HG03378 (cell line): ENCODE results near the gene VAMP4.
"Not testable (repeated sequence)": the region's sequence is repeated elsewhere in the genome, so short reads cannot be mapped to it uniquely, and the experiment has no call there.

Source experiments
- ATAC-seq: cut with Tn5 transposase; IDR thresholded peaks from one replicate; pipeline ENCODE4 v1.9.1; 2021; ENCODE audit warnings: mild to moderate bottlenecking, moderate library complexity; ENCODE audit not compliant: unreplicated experiment

Gene VAMP4

GRCh38 chr1:171707583-171707982 is 34.3 kb downstream of the VAMP4 start:
- ATAC-seq = no peak

- ATAC-seq = no peak
Measured at GRCh38 chr1:171702598-171702997, 39.3 kb downstream of the VAMP4 start.

GRCh38 chr1:171699531-171699930 is 42.3 kb downstream of the VAMP4 start:
- no peak for ATAC-seq

- not testable (repeated sequence) for ATAC-seq
Measured at GRCh38 chr1:171695772-171696171, 46.1 kb downstream of the VAMP4 start.

GRCh38 chr1:171693541-171693940 is 48.3 kb downstream of the VAMP4 start:
- not testable (repeated sequence) for ATAC-seq

GRCh38 chr1:171683870-171684269 is 58.0 kb downstream of the VAMP4 start:
- ATAC-seq = no peak

DNA sequence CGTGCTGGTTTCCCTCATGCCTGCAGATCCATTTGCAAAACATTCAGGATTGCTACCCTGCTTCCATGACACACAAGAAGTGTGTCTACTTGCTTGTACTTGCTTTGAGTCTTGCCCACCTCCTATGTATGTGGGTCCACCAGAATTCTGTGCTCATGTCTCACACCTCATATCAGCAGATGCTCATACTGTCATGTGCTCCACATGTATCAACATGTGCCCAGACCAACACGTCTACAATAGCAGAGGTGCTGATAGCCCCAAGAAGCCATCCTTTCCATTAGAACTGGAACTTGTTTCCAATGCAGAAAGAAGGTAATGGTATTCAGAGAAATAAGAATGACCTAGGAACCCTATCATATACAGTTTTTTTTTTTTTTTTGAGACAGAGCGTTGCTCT is 61.5 kb downstream of the VAMP4 start:
- ATAC-seq = no peak

DNA sequence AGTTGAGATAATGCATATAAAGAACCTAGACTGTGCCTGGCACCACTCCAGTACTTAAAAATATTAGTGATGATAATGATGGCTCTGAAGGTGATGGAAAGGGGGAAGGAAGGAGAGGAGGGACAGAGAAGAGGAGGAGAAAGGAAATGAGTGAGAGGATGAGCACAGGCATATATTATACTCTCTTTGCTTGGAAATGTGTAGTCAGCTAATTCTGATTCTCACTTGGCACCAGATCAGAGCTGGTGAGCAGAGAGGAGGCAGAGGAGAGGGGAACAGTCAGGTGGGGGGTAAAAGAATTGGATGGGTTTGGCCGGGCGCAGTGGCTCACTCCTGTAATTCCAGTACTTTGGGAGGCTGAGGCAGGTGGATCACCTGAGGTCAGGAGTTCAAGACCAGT is 65.0 kb downstream of the VAMP4 start:
- ATAC-seq = no peak

- ATAC-seq = no peak
Measured at GRCh38 chr1:171674431-171675405, 67.1 kb downstream of the VAMP4 start.

DNA sequence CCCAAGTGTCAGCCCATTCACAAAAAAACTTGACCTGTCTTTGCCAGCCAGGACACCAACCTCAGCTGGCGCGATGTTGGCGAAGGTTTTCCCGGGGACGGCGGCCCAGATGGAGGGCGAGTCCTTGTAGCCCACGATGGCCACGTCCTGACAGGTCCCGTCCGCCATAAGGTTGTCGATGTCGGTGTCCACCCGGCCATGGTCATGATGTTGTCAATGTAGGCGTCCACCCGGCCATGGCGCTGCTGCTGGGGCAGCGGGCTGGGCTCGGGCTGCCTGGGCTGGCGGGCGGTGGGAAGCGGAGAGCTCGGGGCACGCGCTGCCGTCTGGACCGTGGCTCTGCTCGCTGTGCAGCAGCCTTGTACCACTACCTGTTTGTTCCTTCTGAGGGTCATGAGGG is 71.1 kb downstream of the VAMP4 start:
- ATAC-seq = no peak

DNA sequence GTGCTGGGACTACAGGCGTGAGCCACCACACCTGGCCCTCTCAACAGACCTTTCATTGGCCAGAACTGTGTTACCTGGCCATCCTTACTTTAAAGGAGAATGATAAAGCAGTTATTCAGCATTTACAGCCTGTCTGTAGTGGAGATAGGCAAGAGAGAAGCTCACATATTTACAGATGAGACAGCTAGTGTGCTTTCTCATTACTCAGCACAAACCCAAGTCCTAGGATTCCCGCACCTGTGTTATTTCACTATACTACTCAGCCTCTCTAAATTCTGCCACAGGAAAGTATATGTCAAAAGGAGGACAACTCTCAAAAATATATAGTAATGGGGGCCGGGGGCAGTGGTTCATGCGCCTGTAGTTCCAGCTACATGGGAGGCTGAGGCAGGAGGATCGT is 73.5 kb downstream of the VAMP4 start:
- ATAC-seq = no peak

- ATAC-seq = no peak
Measured at GRCh38 chr1:171666114-171666769, 75.6 kb downstream of the VAMP4 start.

DNA sequence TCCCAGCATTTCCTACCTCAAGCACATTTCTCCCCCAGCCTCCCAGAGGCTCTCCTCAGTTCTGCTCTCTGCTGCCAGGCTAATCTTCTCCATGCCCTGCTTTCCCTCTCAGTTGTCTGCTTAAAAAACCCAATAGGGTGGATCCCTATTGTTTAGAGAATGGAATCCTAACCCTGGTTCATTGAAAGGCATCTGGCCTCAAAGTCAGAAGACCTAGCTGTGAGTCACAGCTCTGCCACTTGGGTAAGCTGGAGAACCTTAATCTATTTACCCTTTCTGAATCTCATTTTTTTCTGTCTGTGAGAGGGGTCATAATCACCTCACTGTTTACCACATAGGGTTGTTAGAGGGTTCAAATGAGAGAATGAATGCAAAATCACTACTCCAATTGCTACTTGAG is 76.9 kb downstream of the VAMP4 start:
- no peak for ATAC-seq

GRCh38 chr1:171663854-171664575 is 77.8 kb downstream of the VAMP4 start:
- ATAC-seq = no peak

- ATAC-seq = no peak
Measured at GRCh38 chr1:171663036-171663853, 78.6 kb downstream of the VAMP4 start.

DNA sequence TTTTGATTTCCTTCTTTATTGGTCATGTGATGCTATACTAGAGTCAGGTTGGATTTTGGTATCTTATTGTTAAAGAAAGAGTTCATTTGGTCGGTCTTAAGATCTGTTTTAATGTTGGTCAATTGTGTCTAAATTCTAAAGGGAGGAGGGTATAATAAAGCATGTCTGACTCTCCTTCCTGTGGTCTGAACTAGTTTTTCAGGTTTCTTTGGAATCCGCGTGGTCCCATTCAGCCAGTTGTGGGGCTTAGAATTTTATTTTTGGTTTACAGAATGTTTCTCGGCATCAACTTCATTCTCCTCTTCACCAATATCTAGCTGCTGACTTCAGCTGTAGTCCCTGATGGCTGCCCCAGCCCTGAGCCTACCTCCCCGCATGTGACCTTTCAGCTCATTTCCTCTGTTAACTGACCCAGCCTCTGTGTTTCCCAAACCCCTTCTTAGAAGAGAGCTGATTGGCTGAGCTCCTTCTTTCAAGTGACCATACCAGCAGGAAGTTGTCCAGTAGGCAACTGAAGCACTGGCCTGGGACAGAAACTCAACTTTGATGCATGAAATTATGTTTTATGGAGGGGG is 80.7 kb downstream of the VAMP4 start:
- ATAC-seq = no peak

- ATAC-seq = not testable (repeated sequence)
Measured at GRCh38 chr1:171656206-171656605, 85.7 kb downstream of the VAMP4 start.

DNA sequence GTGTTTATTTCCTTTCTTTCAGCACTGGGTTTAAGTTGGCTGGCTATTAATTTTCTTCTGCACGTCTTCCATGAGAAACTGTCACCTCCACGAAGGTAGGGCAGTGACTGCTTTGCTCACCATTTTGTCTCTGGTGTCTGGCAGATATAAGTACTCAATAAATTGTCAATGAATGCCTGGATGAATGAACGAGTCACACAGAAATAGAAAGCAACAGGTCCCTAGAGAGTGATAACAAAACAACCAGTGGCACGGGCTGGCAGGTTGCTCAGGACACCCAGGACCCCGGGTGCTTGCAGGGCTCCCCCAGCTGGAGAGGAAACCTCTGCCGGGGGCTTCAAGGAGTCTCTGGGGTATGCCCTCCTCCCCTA is 86.1 kb downstream of the VAMP4 start:
- ATAC-seq = no peak

DNA sequence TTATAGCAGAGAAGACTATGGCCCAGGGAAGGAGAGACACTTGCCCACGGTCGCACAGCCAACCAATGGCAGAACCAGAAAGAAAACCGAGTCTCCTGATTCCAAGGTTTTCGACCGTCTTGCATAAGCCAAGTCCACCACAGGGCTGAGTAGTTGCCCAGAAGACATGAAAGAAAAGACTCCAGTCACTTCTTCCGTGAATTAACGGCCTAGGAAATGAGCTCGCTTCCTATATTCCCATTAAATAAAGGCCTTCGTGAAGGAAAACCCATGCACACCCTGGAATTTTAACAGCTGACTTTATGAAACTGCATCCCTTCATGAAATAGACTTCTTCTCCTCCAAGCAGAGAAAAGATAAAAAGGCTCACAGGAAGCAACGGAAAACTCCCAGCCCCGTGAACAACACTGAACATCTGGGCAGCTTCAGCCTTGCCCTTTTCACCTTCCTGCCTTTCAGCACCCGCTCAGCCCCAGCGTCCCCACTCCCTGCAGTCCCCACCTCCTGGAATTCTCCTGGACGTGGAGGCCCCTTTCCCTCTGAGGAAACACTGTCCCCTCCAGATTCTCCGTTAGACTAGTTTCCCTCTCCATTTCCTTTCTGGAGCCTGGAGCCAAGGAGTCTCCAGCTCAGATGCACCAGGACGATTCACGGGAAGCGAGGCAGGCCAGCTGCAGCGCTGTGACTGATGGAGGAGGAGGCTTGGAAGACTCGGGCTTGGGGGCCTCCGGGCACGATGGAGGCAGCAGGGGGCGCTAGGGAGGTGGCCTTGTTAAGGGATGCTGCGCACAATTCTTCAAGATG is 86.7 kb downstream of the VAMP4 start:
- no peak for ATAC-seq
